Measurements from ENCODE around the gene JMJD6.
"Not testable (repeated sequence)": the region's sequence is repeated elsewhere in the genome, so short reads cannot be mapped to it uniquely, and the experiment has no call there.

Gene JMJD6

GRCh38 chr17:76716146-76716838 lies 10.1 kb downstream of the JMJD6 start:
- peak; percentile 100 for DNase-seq (ENCODE audit: low read depth)

GRCh38 chr17:76715496-76715830 lies 10.9 kb downstream of the JMJD6 start:
- DNase-seq (ENCODE audit: low read depth): no peak

GRCh38 chr17:76714822-76715495 lies 11.4 kb downstream of the JMJD6 start:
- no peak for DNase-seq (ENCODE audit: low read depth)

GRCh38 chr17:76714336-76714735 lies 12.1 kb downstream of the JMJD6 start:
- DNase-seq (ENCODE audit: low read depth): no peak

- no peak for DNase-seq (ENCODE audit: low read depth)
Observed at GRCh38 chr17:76713765-76714164, 12.6 kb downstream of the JMJD6 start.

- DNase-seq (ENCODE audit: low read depth): not testable (repeated sequence)
Observed at GRCh38 chr17:76712321-76712720, 14.1 kb downstream of the JMJD6 start.

GRCh38 chr17:76710863-76711611 lies 15.4 kb downstream of the JMJD6 start, which contains the start of gene MXRA7:
TSS of gene MXRA7 (minus strand) at chr17:76710965. CDS start at chr17:76710946, 19 bp downstream.
- no peak for DNase-seq (ENCODE audit: low read depth)

GRCh38 chr17:76709951-76710862 lies 16.2 kb downstream of the JMJD6 start:
- not testable (repeated sequence) for DNase-seq (ENCODE audit: low read depth)

GRCh38 chr17:76709077-76709950 lies 17.1 kb downstream of the JMJD6 start:
- peak; percentile 95 for DNase-seq (ENCODE audit: low read depth)

GRCh38 chr17:76707985-76708807 lies 18.2 kb downstream of the JMJD6 start:
- no peak for DNase-seq (ENCODE audit: low read depth)

GRCh38 chr17:76706817-76707216 lies 19.6 kb downstream of the JMJD6 start:
- no peak for DNase-seq (ENCODE audit: low read depth)

- DNase-seq (ENCODE audit: low read depth): no peak
Observed at GRCh38 chr17:76704805-76705204, 21.6 kb downstream of the JMJD6 start.

- DNase-seq (ENCODE audit: low read depth): no peak
Observed at GRCh38 chr17:76702941-76703637, 23.3 kb downstream of the JMJD6 start.

- no peak for DNase-seq (ENCODE audit: low read depth)
Observed at GRCh38 chr17:76702076-76702475, 24.3 kb downstream of the JMJD6 start.

- DNase-seq (ENCODE audit: low read depth): no peak
Observed at GRCh38 chr17:76701471-76701967, 24.9 kb downstream of the JMJD6 start.

GRCh38 chr17:76700617-76701470 lies 25.6 kb downstream of the JMJD6 start:
- peak; percentile 67 for DNase-seq (ENCODE audit: low read depth)

- no peak for DNase-seq (ENCODE audit: low read depth)
Observed at GRCh38 chr17:76700270-76700616, 26.2 kb downstream of the JMJD6 start.

GRCh38 chr17:76698466-76698977 lies 27.9 kb downstream of the JMJD6 start:
- not testable (repeated sequence) for DNase-seq (ENCODE audit: low read depth)

Measured in GM04503 (cell line).